GM19351 (cell line): ENCODE results near the gene KLHL13.
"Not testable (repeated sequence)": the region's sequence is repeated elsewhere in the genome, so short reads cannot be mapped to it uniquely, and the experiment has no call there.

Experiments used
- ATAC-seq: cut with Tn5 transposase; IDR thresholded peaks from one replicate; pipeline ENCODE4 v1.9.1; 2021; ENCODE audit warnings: mild to moderate bottlenecking, moderate library complexity; ENCODE audit not compliant: unreplicated experiment

Gene KLHL13

DNA sequence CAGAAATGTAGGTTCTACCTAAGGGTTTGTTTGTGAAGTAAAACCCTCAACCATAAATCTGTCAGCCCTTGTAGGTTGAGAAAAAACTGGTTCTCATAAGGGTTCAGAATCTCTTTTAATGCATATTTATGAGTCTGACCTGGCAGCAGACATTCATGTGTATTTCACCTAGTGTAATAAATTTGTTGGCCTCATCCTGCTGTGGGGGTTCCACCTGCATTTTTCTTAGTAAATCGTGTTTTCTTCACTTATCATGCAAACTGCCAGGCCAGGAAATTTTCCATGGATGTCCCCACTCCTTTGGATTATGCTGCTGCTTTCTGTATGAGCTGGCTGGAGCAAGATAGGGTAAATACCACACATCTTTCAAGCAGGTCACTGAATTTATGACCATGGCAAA, 42.4 kb downstream of the KLHL13 start:
- ATAC-seq, result no peak

DNA sequence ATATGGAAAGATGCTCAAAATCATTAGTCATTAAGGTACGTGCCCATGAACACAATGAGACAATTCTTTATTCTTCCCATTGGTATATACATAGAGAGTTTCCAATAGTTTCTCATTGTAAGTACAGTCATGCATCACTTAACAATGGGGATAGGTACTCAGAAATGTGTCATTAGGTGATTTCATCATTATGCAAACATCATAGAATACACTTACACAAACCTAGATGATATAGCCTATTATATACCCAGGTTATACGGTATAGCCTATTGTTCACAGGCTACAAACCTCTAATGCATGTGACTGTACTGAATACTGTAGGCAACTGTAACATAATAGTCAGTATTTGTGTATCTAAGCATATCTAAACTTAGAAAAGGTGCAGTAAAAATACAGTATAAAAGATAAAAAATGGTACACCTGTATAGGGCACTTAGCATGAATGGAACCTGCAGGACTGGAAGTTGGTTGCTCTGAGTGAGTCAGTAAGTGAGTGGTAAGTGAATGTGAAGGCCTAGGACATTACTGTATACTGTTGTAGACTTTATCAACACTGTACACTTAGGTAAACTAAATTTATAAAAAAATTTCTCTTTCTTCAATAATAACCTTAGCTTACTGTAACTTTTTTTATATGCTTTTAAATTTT, 49.6 kb downstream of the KLHL13 start:
- no peak for ATAC-seq

DNA sequence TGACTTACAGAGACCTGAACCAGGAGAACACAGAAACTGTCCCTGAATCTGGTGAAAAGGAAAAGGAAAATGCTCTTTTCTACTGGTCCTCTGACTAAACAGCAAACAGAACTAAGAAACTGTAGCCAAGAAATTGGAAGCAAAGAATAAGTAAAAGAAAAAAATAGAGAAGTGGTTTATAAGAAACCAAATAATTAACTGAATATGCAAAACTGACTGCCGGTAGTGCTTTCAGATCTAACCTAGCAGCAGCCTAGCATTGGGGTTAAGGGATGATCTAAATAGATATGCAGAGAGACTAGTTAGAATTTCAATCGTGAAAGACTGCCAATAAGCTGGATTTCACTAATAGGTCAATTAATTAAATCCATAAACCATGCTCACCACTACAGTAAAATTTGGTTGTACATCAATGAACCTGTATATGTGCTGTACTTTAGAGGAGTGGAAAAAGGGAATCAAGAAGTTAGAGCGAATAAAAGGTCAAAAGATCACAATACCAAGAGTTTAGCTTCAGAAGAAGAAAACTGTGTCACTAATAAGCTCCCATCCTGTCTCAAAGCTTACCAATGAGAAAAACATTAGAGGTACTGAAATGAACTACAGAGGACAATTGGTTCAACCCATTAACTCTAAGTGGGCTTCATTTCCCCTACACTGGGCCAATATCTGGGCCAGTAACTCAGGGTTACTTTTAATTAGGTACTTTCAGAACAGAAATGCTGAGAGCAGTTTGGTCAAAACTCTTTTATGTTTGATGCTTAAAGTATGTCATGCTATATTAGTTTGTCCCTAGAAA, 53.6 kb downstream of the KLHL13 start:
- peak; percentile 79 for ATAC-seq

DNA sequence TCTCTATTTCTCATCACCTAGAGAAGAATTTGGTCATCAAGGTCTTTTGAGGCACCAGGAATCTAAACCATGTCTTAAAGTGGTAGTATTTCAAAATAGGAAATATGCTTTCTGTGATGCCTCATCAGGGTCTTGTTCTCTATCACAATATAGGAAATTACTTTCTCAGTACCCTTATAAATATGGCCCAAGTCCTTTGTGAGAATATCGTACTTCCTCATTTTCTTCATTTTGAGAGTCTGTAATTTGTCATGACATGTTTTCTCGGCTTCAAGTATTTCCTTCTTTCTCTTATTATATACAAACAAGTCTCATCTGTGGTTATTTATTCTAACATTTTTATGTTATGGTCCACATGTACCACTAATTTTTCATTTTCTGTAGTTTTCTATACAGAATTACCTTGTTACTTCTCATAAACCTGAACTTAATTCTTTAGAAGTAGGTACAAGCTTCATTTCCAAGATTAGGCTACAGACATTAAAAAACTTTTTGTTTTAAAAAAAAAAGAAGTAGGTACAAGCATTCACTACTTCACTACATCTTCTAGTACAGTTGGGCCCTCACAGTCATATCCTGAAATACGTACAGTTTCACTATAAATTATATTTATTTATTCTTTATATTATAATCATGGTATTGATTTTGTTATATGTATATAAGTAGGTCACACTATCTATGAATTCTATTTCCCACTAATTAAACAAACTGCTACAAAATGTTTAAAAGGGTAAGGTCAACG, 54.4 kb downstream of the KLHL13 start:
- ATAC-seq, result peak; percentile 56

DNA sequence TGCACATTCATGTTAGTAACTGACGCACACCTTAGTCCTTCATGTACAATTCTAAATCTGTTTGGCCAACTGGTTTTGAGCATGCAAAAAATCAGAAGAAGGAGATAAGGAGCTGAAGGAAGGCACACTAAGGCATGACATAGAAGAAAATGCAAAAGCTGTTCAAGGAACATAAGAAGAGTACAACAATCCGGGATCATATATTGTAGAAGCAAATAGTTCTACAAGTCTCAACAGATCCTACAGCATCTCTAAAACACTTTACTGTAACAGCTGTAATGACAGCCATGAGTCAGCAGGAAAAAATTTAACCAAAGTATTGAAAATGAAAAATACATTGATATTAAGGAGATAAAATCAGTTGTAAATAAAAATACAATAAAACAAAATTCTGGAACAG, 57.7 kb downstream of the KLHL13 start:
- no peak for ATAC-seq

DNA sequence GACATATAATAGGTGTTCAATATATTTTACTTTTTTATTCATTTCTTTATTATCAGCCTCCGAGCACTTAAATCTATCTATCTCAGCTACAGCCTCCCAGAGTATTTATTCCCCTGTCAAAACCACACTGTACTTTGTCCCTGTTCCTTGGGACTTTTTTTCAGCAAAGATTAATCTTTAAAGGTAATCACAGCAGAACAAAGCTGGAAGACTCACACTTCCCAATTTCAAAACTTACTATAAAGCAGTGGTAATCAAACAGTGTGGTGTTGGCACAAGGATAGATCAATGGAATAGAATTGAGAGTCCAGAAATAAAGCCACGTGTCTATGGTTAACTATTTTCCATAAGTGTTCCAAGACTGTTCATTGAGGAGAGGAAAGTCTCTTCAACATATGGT, 59.7 kb downstream of the KLHL13 start:
- ATAC-seq, result no peak

DNA sequence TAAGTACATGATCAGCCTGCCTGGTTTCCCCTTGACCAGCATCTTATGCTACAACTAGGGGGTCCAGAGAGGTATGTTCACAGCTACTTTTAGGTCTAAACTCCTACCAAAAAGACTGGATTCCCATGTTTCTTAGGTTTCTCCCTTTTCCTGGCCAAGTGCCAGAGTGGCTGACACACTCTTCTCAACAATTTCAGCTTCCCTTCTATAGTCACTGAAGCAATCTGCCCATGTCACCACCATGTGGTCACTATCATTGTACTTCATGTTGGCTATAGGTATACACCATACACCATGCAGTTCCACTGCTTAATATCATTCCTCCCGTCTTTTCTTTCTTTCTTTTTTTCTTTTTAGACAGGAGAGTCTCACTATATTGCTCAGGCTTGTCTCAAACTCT, 66.9 kb downstream of the KLHL13 start:
- ATAC-seq, result no peak

DNA sequence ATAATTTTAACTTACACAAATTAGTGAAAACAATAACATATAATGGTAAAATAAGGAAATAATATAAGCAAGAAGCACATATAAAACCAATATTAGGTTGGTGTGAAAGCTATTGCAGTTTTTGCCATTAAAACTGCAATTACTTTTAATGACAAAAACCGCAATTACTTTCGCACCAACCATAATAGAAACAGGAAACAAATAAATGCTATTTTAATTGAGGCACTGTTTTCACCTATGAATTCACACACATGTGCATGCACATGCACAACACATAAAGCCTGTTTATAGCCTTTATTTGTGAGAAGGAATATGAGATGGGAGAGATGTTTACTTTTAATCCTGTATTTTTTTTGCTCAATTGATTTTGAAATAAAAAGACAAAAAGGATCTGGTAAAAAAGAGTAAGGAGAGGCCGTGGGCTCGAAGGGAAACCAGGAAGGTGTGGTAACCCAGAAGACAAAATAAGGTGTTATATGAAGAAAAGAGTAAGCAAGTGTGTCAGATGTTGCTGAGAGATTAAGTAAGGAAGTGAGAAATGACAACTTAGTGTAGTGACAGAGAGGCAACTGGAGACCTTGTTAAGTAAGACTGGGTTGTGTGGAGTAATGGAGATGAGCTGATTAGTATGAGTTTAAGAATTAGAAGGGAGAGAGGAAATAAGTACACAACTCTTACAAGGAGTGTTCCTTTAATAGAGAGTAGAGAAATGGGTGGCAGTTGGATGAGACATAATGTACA, 69.0 kb downstream of the KLHL13 start:
- ATAC-seq, result peak; percentile 77

DNA sequence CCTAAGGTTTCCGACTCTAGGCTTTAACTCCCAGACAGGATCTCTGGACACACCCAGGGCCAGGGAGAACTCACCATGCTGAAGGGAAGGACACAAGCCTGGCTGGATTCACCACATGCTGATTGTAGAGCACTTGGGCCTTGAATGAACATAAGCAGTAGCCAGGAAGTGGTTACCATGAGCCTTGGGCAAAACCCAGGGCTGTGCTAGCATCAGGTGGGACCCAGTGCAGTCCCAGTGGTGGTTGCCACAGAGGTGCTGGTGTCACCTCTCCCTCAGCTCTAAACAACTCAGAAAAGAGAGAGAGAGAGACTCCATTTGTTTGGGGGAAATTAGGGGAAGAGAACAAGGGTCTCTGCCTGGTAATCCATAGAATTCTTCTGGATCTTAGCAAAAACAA, 77.0 kb downstream of the KLHL13 start:
- no peak for ATAC-seq

DNA sequence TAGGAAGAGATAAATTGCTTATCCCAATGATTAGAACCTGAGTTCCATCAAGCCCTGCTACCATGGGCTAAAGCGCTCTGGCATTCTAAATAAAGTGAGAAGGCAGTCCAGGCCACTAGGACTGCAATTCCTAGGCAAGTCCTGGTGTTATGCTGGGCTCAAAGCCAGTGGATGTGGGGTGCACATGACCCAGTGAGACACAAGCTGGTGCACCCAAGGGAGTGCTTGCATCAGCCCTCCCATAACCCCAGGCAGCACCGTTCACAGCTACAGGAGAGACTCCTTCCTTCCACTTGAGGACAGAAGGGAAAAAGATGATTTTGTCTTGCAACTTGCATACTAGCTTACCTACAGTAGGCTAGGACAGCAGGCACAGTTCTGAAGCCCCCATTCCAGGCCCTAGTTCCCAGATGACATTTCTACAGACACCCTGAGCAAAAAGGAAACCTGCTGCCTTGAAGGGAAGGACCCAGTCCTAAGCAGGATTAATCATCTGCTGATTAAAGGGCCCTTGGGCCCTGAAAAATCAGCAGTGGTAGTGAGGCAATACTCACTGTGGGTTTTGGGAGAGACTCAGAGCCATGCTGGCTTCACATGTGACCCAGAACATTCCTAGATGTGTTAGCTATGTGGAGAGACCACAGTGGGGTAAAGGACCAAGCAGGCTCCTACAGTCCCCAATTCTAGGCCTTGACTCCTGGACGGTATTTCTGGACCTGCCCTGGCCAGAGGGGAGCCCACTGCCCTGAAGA, 77.8 kb downstream of the KLHL13 start:
- ATAC-seq, result no peak

DNA sequence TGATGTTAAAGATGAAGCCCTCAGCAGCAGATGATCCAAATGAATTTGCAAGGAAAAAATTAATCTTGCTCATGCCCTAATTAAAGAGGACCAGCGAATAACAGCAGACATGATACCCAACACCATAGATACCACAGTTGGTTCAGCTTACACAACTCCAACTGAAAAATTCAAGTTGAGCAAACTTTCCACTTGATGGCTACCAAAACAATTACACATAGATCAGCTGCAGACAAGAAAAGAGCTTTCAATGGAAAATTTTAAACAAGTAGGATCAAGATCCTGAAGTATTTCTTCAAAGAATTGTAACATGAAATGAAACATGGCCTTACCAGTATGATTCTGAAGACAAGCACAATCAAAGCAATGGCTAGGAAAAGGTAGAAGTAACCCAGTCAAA, 90.0 kb downstream of the KLHL13 start:
- no peak for ATAC-seq

DNA sequence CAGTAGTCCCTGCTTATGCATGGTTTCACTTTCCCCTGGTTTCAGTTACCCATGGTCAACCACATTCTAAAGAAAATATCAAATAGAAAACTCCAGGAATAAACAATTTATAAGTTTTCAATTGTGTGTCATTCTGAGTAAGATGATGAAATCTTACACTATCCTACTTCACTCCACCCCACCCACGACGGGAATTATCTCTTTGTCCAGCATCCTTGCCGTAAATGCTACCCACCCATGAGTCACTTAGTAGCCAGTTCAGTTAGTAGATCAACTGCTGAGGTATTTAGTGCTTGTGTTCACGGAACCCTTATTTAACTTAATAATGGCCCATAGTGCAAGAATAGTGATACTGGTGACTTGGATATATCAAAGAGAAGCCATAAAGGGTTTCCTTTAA, 91.4 kb downstream of the KLHL13 start:
- no peak for ATAC-seq

DNA sequence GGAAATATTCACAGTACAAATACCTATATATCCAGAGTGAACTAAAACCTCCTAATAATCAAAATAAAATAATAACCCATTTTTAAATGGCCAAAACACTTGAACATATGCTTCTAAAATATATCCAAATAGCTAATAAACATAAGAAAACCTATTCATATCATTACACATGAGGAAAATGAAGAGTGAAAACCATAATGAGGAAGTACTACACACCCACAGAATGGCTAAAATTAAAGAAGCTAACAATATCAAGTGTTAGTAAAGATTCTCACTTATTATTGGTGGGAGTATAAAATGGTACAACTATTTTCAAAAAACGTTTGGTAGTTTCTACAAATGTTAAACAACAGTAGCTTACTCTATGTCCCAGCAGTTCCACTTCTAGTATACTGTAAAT, 92.1 kb downstream of the KLHL13 start:
- peak; percentile 60 for ATAC-seq

DNA sequence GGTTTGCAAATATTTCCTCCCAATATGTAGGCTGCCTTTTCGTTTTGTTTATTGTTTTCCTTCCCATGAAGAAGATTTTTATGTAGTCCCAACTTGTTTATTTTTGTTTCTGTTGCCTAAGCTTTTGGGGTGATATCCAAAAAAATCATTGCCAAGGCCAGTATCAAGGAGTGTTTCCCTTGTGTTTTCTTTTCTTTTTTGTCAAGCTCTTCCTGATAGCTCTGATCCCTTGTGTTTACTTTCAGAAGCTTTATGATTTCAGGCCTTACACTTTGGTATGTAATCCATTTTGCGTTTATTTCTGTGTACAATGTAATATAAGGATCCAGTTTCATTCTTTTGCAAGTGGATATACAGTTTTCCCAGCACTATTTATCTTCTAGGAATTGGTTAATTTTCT, 93.9 kb downstream of the KLHL13 start:
- ATAC-seq, result no peak

DNA sequence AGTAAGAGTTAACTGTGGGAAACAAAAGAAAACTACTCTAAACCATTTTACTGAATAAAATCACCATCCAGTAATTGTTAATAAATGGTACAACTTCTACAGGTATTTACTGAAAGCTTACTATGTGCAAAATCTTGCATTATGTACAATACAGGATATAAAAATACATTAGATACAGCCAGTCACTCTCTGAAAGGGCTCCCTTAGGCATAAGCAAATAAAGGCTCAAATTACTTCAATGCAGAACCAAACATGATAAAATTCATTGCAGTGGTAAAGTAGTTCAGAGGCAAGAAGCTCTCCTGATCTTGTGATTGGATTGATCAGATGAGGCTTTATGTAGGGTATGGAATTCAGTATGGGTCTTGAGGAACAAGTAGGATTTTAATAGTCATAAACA, 100.2 kb downstream of the KLHL13 start:
- ATAC-seq, result no peak

DNA sequence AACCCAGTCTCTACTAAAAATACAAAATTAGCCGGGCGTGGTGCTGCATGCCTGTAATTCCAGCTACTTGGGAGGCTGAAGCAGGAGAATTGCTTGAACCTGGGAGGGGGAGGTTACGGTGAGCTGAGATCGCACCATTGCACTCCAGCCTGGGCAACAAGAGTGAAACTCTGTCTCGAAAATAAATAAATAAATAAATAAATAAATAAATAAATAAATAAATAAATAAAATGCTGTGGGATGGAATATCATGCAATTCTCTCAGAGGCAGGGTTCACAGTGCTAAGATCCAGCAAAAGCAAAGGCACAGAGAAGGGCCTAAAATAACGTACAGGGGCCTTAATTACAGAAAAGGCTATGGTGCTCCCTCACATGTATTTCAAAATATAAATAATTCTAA, 114.2 kb downstream of the KLHL13 start:
- not testable (repeated sequence) for ATAC-seq

DNA sequence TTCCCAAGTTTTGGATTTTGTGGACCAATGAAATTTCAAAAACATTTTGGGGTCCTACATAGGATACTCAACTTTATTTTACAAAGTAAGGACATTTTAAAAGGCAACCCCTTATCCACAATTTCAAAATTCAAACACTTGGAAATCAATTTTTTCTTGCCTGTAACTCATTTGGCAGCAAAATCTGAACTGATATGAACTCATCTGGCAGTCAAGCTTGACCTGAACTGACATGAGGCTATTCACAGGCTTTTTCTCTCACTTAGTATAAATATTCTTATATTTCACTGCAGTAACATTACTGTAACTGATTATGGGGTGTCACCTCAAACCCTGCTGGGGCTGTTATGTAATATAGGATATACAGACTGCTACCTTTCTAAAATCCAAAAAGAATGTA, 116.1 kb downstream of the KLHL13 start:
- no peak for ATAC-seq

DNA sequence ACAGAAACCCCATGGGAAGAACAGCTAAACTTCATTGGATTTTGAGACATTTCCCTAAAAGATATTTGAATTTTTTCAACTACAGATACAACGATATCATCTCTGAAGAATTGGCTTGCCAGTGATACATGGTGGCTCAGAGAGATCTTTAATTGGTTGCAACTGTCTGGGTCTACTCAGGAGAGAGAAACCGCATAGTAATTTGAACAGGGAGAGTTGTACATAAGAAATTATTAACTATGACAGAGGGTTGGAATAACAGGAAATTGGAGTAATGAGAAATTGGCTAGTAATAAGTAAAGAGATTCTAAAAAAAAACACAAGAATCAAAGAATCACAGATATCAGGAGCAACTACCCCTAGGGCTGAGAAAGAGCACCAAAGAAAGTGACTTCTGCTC, 118.4 kb downstream of the KLHL13 start:
- no peak for ATAC-seq

DNA sequence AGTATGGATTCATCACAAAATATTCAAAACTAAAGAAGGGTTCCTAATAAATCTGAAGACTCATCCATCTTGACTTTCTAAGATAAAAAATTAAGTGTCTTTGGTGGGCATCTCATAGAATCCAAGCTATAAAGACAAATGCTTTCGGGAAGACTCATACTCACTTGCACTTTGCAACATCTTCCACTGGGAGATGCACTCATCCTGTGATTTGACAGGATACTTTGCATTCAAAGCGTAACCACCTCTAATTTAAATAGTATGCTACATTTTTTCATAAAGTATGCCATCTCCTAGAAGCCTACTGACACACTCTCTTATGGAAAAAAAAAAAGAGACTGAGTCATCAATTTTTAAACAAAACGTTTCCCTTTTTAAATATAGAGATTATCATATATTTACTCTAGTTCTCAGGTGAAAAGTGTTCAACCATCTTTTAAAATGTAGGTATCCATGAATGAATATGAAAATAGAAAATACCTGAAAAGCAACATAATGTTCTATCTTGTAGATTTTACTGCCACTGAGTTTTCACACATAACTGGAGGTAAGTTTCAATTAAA, 119.6 kb downstream of the KLHL13 start:
- no peak for ATAC-seq

DNA sequence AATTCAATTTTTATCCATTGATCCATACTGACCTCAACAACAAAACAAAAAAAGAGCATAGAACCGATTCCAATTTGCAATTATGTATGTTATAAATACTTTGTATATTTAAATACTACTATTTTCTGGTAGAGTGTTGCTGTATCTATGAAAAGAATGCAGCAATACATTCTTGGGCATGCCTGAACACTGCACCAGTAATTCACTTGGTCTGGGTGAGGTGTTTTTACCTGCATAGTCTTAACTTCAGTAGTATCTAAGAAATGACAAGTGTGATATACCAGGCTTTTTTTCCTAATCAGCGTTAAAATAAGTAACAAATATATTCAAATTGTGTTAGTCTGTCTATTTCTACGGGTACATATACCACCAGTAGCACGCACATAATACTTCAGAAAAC, 120.2 kb downstream of the KLHL13 start:
- no peak for ATAC-seq
